ENCODE data around the gene STIMATE.

Gene STIMATE

GRCh38 chr3:52915294-52915693 lies 17.9 kb upstream of the STIMATE start:
- H3K9me3 ChIP-seq (ENCODE audit: control insufficient read depth, insufficient read depth, low read depth, low read length): no peaks in the 10 kb centered on the region
- POLR2A ChIA-PET: no interaction called here
- no peak overlapping the region for H3K27ac ChIP-seq (ENCODE audit: extremely low read depth, low read depth, low read length)
- CTCF ChIA-PET: interaction anchor here (0.6 to 0.7 kb wide), 2 partner anchors 22 to 157 kb away, joined by 4 read pairs; no protein-coding TSS in a partner anchor
- TF ChIP-seq ZNF571 (tag by site-specific recombination; IDR thresholded peaks at IDR 0.05) (no peak), ZNF473 (tag by site-specific recombination; IDR thresholded peaks at IDR 0.05) (no peak), ZNF768 (tag by site-specific recombination; IDR thresholded peaks at IDR 0.05) (no peak), ZNF596 (tag by site-specific recombination; IDR thresholded peaks at IDR 0.05) (no peak), ZSCAN5A (tag by site-specific recombination; IDR thresholded peaks at IDR 0.05) (no peak)
- TF ChIP-seq, protein P1, sequence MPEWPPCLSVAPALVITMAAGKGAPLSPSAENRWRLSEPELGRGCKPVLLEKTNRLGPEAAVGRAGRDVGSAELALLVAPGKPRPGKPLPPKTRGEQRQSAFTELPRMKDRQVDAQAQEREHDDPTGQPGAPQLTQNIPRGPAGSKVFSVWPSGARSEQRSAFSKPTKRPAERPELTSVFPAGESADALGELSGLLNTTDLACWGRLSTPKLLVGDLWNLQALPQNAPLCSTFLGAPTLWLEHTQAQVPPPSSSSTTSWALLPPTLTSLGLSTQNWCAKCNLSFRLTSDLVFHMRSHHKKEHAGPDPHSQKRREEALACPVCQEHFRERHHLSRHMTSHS (tag by site-specific recombination; IDR thresholded peaks at IDR 0.05): no peak
- TF ChIP-seq, protein P2, sequence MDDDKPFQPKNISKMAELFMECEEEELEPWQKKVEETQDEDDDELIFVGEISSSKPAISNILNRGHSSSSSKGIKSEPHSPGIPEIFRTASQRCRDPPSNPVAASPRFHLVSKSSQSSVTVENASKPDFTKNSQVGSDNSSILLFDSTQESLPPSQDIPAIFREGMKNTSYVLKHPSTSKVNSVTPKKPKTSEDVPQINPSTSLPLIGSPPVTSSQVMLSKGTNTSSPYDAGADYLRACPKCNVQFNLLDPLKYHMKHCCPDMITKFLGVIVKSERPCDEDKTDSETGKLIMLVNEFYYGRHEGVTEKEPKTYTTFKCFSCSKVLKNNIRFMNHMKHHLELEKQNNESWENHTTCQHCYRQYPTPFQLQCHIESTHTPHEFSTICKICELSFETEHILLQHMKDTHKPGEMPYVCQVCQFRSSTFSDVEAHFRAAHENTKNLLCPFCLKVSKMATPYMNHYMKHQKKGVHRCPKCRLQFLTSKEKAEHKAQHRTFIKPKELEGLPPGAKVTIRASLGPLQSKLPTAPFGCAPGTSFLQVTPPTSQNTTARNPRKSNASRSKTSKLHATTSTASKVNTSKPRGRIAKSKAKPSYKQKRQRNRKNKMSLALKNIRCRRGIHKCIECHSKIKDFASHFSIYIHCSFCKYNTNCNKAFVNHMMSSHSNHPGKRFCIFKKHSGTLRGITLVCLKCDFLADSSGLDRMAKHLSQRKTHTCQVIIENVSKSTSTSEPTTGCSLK (tag by site-specific recombination; IDR thresholded peaks at IDR 0.05): no peak
- no peaks in the 10 kb centered on the region for H3K4me1 ChIP-seq (ENCODE audit: control insufficient read depth, insufficient read depth, low read length)
- no peak overlapping the region for H3K4me3 ChIP-seq (ENCODE audit: low read depth, low read length)
- H3K36me3 ChIP-seq (ENCODE audit: control insufficient read depth in 2 of 2, insufficient read depth in 1 of 2, low read length in 2 of 2): peaks cover 4 to 52% of the 10 kb centered on the region in 2 experiments; a peak in 2 of 3 replicates

DNA sequence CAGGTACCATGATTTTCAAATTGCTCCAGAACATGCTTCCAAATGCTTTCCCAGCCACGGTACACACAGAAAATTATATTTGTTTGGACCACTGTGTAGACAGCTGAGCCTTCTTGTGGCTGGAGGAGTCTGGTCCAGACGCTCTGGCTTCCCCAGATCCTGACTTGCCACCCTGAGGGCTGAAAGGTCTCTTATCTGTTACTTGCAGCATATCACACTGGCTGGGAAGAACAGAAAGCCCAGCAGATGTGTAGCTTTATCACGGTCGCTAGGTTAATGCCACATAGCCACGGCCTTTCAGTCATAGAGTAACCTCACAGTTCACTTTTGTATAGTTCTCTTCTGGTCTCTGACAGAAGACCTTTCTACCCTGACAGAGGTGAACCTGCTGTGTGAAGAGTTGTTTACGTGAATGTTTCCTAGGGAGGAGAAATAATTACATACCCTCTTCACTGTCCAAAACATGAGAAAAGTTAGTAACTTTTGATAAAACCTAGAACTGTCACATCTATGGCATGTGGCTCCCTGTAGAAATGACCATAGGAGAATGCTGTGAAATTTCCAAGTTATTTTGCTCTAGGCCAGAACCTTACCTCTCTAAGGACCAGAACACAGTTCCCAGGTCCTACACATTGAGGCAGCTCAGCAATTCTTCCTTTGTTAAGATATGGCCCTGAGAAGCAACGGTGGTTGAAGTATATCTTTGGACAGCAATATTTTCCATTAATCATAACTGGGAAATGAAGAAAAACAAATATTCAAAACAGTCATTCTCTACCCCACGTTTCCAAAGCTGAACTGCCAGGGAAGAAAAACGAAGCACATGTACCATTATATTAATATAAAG lies 15.8 kb upstream of the STIMATE start:
- H3K4me3 ChIP-seq (ENCODE audit: low read depth, low read length): no peak overlapping the region
- no peaks in the 10 kb centered on the region for H3K9me3 ChIP-seq (ENCODE audit: control insufficient read depth, insufficient read depth, low read depth, low read length)
- no peaks in the 10 kb centered on the region for H3K4me1 ChIP-seq (ENCODE audit: control insufficient read depth, insufficient read depth, low read length)
- CTCF ChIA-PET: interaction anchor here (1.2 kb wide), 1 partner anchor 22 kb away, joined by 3 read pairs; no protein-coding TSS in a partner anchor
- H3K36me3 ChIP-seq (ENCODE audit: control insufficient read depth in 2 of 2, insufficient read depth in 1 of 2, low read length in 2 of 2): peaks cover 4 to 43% of the 10 kb centered on the region in 2 experiments; a peak in 2 of 3 replicates
- POLR2A ChIA-PET: no interaction called here
- TF ChIP-seq IKZF3 (tag by site-specific recombination; IDR thresholded peaks at IDR 0.05) (no peak), ZNF266 (tag by site-specific recombination; IDR thresholded peaks at IDR 0.05; ENCODE audit: low read depth) (no peak), ZNF214 (tag by site-specific recombination; IDR thresholded peaks at IDR 0.05; ENCODE audit: borderline replicate concordance) (no peak), ZBTB7A (tag by site-specific recombination; IDR thresholded peaks at IDR 0.05; ENCODE audit: low read depth) (no peak), HOXD13 (CRISPR knock-in tag; IDR thresholded peaks at IDR 0.05; ENCODE audit: borderline replicate concordance) (no peak), ZNF624 (tag by site-specific recombination; IDR thresholded peaks at IDR 0.05) (no peak), ZBTB48 (tag by site-specific recombination; IDR thresholded peaks at IDR 0.05) (no peak), KLF8 (tag by site-specific recombination; IDR thresholded peaks at IDR 0.05) (no peak), ZNF426 (tag by site-specific recombination; IDR thresholded peaks at IDR 0.05) (no peak), ZFP3 (tag by site-specific recombination; IDR thresholded peaks at IDR 0.05; ENCODE audit: low read depth) (no peak)
- TF ChIP-seq, protein P3, sequence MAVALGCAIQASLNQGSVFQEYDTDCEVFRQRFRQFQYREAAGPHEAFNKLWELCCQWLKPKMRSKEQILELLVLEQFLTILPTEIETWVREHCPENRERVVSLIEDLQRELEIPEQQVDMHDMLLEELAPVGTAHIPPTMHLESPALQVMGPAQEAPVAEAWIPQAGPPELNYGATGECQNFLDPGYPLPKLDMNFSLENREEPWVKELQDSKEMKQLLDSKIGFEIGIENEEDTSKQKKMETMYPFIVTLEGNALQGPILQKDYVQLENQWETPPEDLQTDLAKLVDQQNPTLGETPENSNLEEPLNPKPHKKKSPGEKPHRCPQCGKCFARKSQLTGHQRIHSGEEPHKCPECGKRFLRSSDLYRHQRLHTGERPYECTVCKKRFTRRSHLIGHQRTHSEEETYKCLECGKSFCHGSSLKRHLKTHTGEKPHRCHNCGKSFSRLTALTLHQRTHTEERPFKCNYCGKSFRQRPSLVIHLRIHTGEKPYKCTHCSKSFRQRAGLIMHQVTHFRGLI (tag by site-specific recombination; IDR thresholded peaks at IDR 0.05): no peak
- TF ChIP-seq, protein P4, sequence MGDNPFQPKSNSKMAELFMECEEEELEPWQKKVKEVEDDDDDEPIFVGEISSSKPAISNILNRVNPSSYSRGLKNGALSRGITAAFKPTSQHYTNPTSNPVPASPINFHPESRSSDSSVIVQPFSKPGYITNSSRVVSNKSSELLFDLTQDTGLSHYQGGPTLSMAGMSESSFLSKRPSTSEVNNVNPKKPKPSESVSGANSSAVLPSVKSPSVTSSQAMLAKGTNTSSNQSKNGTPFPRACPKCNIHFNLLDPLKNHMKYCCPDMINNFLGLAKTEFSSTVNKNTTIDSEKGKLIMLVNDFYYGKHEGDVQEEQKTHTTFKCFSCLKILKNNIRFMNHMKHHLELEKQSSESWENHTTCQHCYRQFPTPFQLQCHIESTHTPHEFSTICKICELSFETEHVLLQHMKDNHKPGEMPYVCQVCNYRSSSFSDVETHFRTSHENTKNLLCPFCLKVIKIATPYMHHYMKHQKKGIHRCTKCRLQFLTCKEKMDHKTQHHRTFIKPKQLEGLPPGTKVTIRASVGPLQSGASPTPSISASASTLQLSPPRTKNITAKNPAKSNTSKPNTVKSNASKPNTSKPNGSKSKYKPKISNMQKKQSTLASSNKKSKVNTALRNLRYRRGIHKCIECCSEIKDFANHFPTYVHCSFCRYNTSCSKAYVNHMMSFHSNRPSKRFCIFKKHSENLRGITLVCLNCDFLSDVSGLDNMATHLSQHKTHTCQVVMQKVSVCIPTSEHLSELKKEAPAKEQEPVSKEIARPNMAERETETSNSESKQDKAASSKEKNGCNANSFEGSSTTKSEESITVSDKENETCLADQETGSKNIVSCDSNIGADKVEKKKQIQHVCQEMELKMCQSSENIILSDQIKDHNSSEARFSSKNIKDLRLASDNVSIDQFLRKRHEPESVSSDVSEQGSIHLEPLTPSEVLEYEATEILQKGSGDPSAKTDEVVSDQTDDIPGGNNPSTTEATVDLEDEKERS (tag by site-specific recombination; IDR thresholded peaks at IDR 0.05): no peak
- H3K27ac ChIP-seq (ENCODE audit: extremely low read depth, low read depth, low read length): no peak overlapping the region

Data from HEK293 (cell line).